A549 (cell line): Measurements from ENCODE around the gene ST8SIA3. TPM values are rescaled to one million over a fixed set of nuclear protein-coding genes. Genes with fewer than 3 reads are reported as not detected.

Experiments used
- ATAC-seq, 2 experiments: fragments of 200-7000 bp in 1 of 2; fragments of >200 bp in 1 of 2; cut with Nextera tagmentation in 1 of 2; cut with Tn5 transposase in 1 of 2; 3 replicates each; pipeline versions ENCODE4 v1.8.0 to v1.9.1; 2018 to 2020; ENCODE audit warnings: mild to moderate bottlenecking in 1 of 2, moderate library complexity in 1 of 2
- CTCF ChIA-PET: fragments of 300-600 bp; sonication (Branson Sonifier 250); formaldehyde crosslinking; extraction: SDS; loops from one replicate; lab custom pipeline; 2021; ENCODE audit warnings: antibody characterized with exemption, inconsistent platforms; lab: Yijun Ruan, JAX
- POLR2A ChIA-PET: fragments of 350-600 bp; formaldehyde crosslinking; extraction: SDS; loops from one replicate; lab custom pipeline; 2021; ENCODE audit warnings: antibody characterized with exemption, inconsistent platforms; lab: Yijun Ruan, JAX
- DNase-seq, 2 experiments: peaks; one replicate each; pipeline versions ENCODE4 v3.0.0 to v3.0.0-alpha.2; 2011 to 2016; ENCODE audit warnings: low read depth in 1 of 2, low spot score in 1 of 2
- FAIRE-seq: peaks from 2 replicates; lab custom pipeline; 2011; peaks lifted over from hg19 to GRCh38; lab: Jason Lieb, UNC
- H3K27ac ChIP-seq, 2 experiments: fragments of >200 bp; sonication (Bioruptor Twin); formaldehyde crosslinking; 3 replicates each; pipeline ENCODE4 v1.5.1; 2016 to 2017
- H3K4me1 ChIP-seq: fragments of >200 bp; sonication (Bioruptor Twin); formaldehyde crosslinking; 3 replicates; pipeline ENCODE4 v1.6.1; 2016
- H3K4me2 ChIP-seq: fragments of >200 bp; sonication (Bioruptor Twin); formaldehyde crosslinking; 3 replicates; pipeline ENCODE4 v1.6.1; 2016
- H3K4me3 ChIP-seq: fragments of >200 bp; sonication (Bioruptor Twin); formaldehyde crosslinking; 3 replicates; pipeline ENCODE4 v1.5.1; 2016
- H3K9me3 ChIP-seq: fragments of >200 bp; sonication (Bioruptor Twin); formaldehyde crosslinking; 3 replicates; pipeline ENCODE4 v1.6.1; 2016
- BHLHE40 ChIP-seq: IDR thresholded peaks from 2 replicates; pipeline ENCODE4 v1.6.1; 2012; ENCODE audit warnings: low read depth, low read length, inconsistent platforms
- CBX8 ChIP-seq: fragments of 200-600 bp; sonication (generic); IDR thresholded peaks from 2 replicates; pipeline ENCODE4 v1.6.1; 2016
- CEBPB ChIP-seq, 2 experiments: fragments of >200 bp in 1 of 2; sonication (Bioruptor Twin) in 1 of 2; formaldehyde crosslinking in 1 of 2; IDR thresholded peaks; 2 replicates each; pipeline ENCODE4 v1.6.1; 2012 to 2016
- CHD4 ChIP-seq: fragments of 200-600 bp; sonication (generic); IDR thresholded peaks from 2 replicates; pipeline ENCODE4 v1.6.1; 2016; ENCODE audit warnings: antibody characterized with exemption, mild to moderate bottlenecking, borderline replicate concordance
- EHF ChIP-seq: fragments of 250-450 bp; sonication (Bioruptor Pico); IDR thresholded peaks from 2 replicates; pipeline ENCODE4 v1.5.0; 2020; ENCODE audit warnings: mild to moderate bottlenecking
- EHMT2 ChIP-seq: fragments of 200-600 bp; sonication (generic); IDR thresholded peaks from 2 replicates; pipeline ENCODE4 v1.6.1; 2016; ENCODE audit warnings: antibody characterized with exemption, low read depth, mild to moderate bottlenecking, moderate library complexity
- EP300 ChIP-seq, 2 experiments: fragments of >200 bp; sonication (Bioruptor Twin); formaldehyde crosslinking; IDR thresholded peaks; 2 replicates in 1 of 2; 3 replicates in 1 of 2; pipeline ENCODE4 v1.6.1; 2016 to 2017
- FOSB ChIP-seq: fragments of 250-450 bp; sonication (Bioruptor Pico); IDR thresholded peaks from 2 replicates; pipeline ENCODE4 v1.5.0; 2020; ENCODE audit warnings: mild to moderate bottlenecking, moderate library complexity
- HDAC2 ChIP-seq: fragments of 200-600 bp; sonication (generic); IDR thresholded peaks from 2 replicates; pipeline ENCODE4 v1.6.1; 2016
- HES2 ChIP-seq: fragments of >200 bp; sonication (Bioruptor Twin); formaldehyde crosslinking; IDR thresholded peaks from 2 replicates; pipeline ENCODE4 v1.6.1; 2016
- HEYL ChIP-seq: fragments of 250-450 bp; sonication (Bioruptor Pico); IDR thresholded peaks from 2 replicates; pipeline ENCODE4 v1.8.0; 2021; ENCODE audit warnings: mild to moderate bottlenecking, moderate library complexity
- JUNB ChIP-seq: fragments of >200 bp; sonication (Bioruptor Twin); formaldehyde crosslinking; IDR thresholded peaks from 2 replicates; pipeline ENCODE4 v1.6.1; 2016
- MAFK ChIP-seq: fragments of 450-650 bp; IDR thresholded peaks from 2 replicates; pipeline ENCODE4 v1.6.1; 2014; ENCODE audit not compliant: partially characterized antibody
- MAX ChIP-seq: IDR thresholded peaks from 2 replicates; pipeline ENCODE4 v1.6.1; 2012
- MAZ ChIP-seq: fragments of 150-350 bp; IDR thresholded peaks from 2 replicates; pipeline ENCODE4 v1.6.1; 2014; ENCODE audit warnings: antibody characterized with exemption, low read depth, low read length, borderline replicate concordance
- MYC ChIP-seq: IDR thresholded peaks from 2 replicates; pipeline ENCODE4 v1.6.1; 2012; ENCODE audit warnings: mild to moderate bottlenecking, inconsistent platforms, low read length, improper control_type of control experiment, borderline replicate concordance
- POLR2A ChIP-seq: IDR thresholded peaks from 2 replicates; pipeline ENCODE4 v1.6.1; 2012; ENCODE audit warnings: mild to moderate bottlenecking, low read length
- POLR2AphosphoS2 ChIP-seq: conservative IDR thresholded peaks from 2 replicates; pipeline ENCODE4 v1.6.1; 2012; ENCODE audit warnings: low read length, improper control_type of control experiment, inconsistent platforms
- RAD21 ChIP-seq, 2 experiments: fragments of >200 bp in 1 of 2; sonication (Bioruptor Twin) in 1 of 2; formaldehyde crosslinking in 1 of 2; IDR thresholded peaks in 1 of 2; conservative IDR thresholded peaks in 1 of 2; 2 replicates in 1 of 2; 3 replicates in 1 of 2; pipeline ENCODE4 v1.6.1; 2012 to 2018; ENCODE audit warnings: inconsistent platforms in 1 of 2
- RCOR1 ChIP-seq: fragments of 150-350 bp; IDR thresholded peaks from 2 replicates; pipeline ENCODE4 v1.6.1; 2014; ENCODE audit warnings: antibody characterized with exemption, low read length, low read depth
- RNF2 ChIP-seq: fragments of 200-600 bp; sonication (generic); IDR thresholded peaks from 2 replicates; pipeline ENCODE4 v1.6.1; 2016; ENCODE audit warnings: low read depth, mild to moderate bottlenecking, antibody characterized with exemption, moderate library complexity, borderline replicate concordance
- TP53 ChIP-seq: fragments of 250-450 bp; sonication (Bioruptor Pico); IDR thresholded peaks from 2 replicates; pipeline ENCODE4 v1.5.0; 2021; ENCODE audit warnings: mild to moderate bottlenecking, moderate library complexity
- ZNF302 ChIP-seq: fragments of 250-450 bp; sonication (Bioruptor Pico); IDR thresholded peaks from 2 replicates; pipeline ENCODE4 v1.9.0; 2021; ENCODE audit warnings: inconsistent platforms, mild to moderate bottlenecking, moderate library complexity
- ZSCAN20 ChIP-seq: fragments of 250-450 bp; sonication (Bioruptor Pico); IDR thresholded peaks from 2 replicates; pipeline ENCODE4 v1.8.0; 2022; ENCODE audit warnings: mild to moderate bottlenecking, moderate library complexity
- WGBS: methylation state at CpG from one replicate; pipeline ENCODE4 v1.1.6; 2017; ENCODE audit errors: missing lambda C conversion rate; 5-methylcytosine and 5-hydroxymethylcytosine counted together
- polyA plus RNA-seq, 4 experiments: library from polyadenylated mRNA; depleted of rRNA in 3 of 4; stranded (reverse); fragments of >200 nt; fragmentation: RNase III in 1 of 4; extraction: RNeasy Plus Mini Kit Qiagen cat#74134 plus additional on column Dnase treatment in 1 of 4; gene quantifications; 2 replicates in 3 of 4; 3 replicates in 1 of 4; pipeline ENCODE4 v1.2.3, GENCODE V29; 2011 to 2017
- TF ChIP-seq, protein P1 (sequence below): IDR thresholded peaks from 2 replicates; pipeline ENCODE4 v1.6.1; 2012; ENCODE audit warnings: low read depth, borderline replicate concordance

Gene ST8SIA3
- polyA plus RNA-seq, 2 of the 4 experiments (the other 2 are of a cell fraction): not detected

GRCh38 chr18:57325491-57326166 is 26.7 kb upstream of the ST8SIA3 start:
- Histone ChIP-seq H3K9me3 (no peaks in the 10 kb centered on the region), H3K27ac (no peak overlapping the region), H3K4me2 (no peak overlapping the region), H3K4me3 (no peak overlapping the region), H3K4me1 (no peaks in the 10 kb centered on the region)
- POLR2A ChIA-PET: no interaction called here
- TF ChIP-seq RAD21 (conservative IDR thresholded peaks at IDR 0.05 in 1 of 2, IDR thresholded peaks at IDR 0.05 in 1 of 2): no peak
- no peak for TF ChIP-seq HEYL (CRISPR knock-in tag)
- TF ChIP-seq, protein P1, sequence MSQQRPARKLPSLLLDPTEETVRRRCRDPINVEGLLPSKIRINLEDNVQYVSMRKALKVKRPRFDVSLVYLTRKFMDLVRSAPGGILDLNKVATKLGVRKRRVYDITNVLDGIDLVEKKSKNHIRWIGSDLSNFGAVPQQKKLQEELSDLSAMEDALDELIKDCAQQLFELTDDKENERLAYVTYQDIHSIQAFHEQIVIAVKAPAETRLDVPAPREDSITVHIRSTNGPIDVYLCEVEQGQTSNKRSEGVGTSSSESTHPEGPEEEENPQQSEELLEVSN: no peak
- no peak for TF ChIP-seq HDAC2
- TF ChIP-seq TP53 (CRISPR knock-in tag): no peak
- TF ChIP-seq MAZ: no peak
- TF ChIP-seq MAFK: no peak
- TF ChIP-seq POLR2A: no peak
- TF ChIP-seq EHMT2: no peak
- TF ChIP-seq CBX8: no peak
- TF ChIP-seq ZSCAN20: no peak
- TF ChIP-seq HES2: no peak
- TF ChIP-seq JUNB: no peak
- no peak for TF ChIP-seq FOSB (CRISPR knock-in tag)
- TF ChIP-seq CEBPB (IDR thresholded peaks at IDR 0.05): no peak
- no peak for TF ChIP-seq CHD4
- no peak for TF ChIP-seq RNF2
- TF ChIP-seq MYC: no peak
- WGBS: 0% methylated on average over 1 of the region's 1 CpG
- FAIRE-seq (no peak), ATAC-seq (no peak), DNase-seq (no peak)
- CTCF ChIA-PET: no interaction called here

DNA sequence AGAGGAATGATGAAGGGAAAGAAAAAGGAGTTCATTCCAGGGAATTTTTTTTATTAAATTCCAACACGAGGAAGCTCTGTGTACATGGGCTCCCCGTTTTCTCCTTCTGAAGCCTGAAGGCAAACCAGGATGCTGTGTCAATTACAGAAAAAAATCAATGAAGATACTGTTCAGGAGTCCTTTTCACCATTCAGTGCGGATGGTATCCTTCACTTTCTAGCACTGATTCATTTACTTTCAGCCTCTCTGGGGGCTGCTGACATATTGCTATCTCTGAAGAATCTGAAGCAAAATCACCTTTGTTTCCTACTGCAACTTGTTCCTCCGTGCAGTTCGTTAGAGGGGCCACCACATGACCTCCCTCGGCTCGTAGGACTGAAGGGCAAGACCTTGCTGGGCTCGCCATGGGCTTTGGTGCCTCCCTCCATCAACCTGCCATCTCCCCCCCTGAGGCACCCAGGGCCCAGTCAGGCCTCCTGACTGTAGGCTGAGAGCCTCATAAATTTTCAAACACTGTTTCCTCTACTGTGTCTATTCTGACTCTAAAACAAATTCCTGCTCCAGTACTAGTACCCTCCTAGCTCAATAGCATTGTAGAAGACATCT is 25.5 kb upstream of the ST8SIA3 start:
- TF ChIP-seq BHLHE40 (no peak), EP300 (IDR thresholded peaks at IDR 0.05) (no peak)
- ATAC-seq (no peak), DNase-seq (no peak), FAIRE-seq (no peak)
- WGBS: 44% methylated on average over 8 of the region's 8 CpGs
- H3K4me3 ChIP-seq: no peak overlapping the region
- no peak overlapping the region for H3K27ac ChIP-seq
- POLR2A ChIA-PET: no interaction called here
- CTCF ChIA-PET: no interaction called here
- H3K9me3 ChIP-seq: no peaks in the 10 kb centered on the region
- no peak overlapping the region for H3K4me2 ChIP-seq
- H3K4me1 ChIP-seq: no peaks in the 10 kb centered on the region

- ATAC-seq (no peak), DNase-seq (no peak)
- no peaks in the 10 kb centered on the region for H3K9me3 ChIP-seq
- no peak overlapping the region for H3K4me3 ChIP-seq
- H3K4me1 ChIP-seq: no peaks in the 10 kb centered on the region
- CTCF ChIA-PET: no interaction called here
- WGBS: 22% methylated on average over 3 of the region's 3 CpGs
- TF ChIP-seq RAD21 (conservative IDR thresholded peaks at IDR 0.05 in 1 of 2, IDR thresholded peaks at IDR 0.05 in 1 of 2) (no peak), ZNF302 (CRISPR knock-in tag) (no peak), MAX (no peak), RCOR1 (no peak), HEYL (CRISPR knock-in tag) (no peak), POLR2AphosphoS2 (no peak), HDAC2 (no peak), TP53 (CRISPR knock-in tag) (no peak), BHLHE40 (no peak), EHF (no peak), EHMT2 (no peak)
- TF ChIP-seq, protein P1: no peak
- TF ChIP-seq, all 56 proteins: peak for 0
- POLR2A ChIA-PET: no interaction called here
- Histone ChIP-seq H3K27ac (no peak overlapping the region), H3K4me2 (no peak overlapping the region)
- FAIRE-seq: no peak
Observed at GRCh38 chr18:57328665-57329064, 23.7 kb upstream of the ST8SIA3 start.
